A673 (cell line): Measurements from ENCODE around the gene AP3S2. TPM values are rescaled to one million over a fixed set of nuclear protein-coding genes. Genes with fewer than 3 reads are reported as not detected.

Source experiments
- BruUV-seq: library from RNA; stranded (reverse); fragments of 400-500 nt; replicated peaks from 2 replicates; lab custom pipeline; 2021; lab: Mats Ljungman, UMichigan
- CTCF ChIA-PET: fragments of 300-600 bp; sonication (Branson Sonifier 250); formaldehyde crosslinking; loops from one replicate; lab custom pipeline; 2022; ENCODE audit warnings: antibody characterized with exemption; lab: Charles Lee
- POLR2A ChIA-PET: fragments of 300-600 bp; sonication (Branson Sonifier 250); formaldehyde crosslinking; loops from one replicate; lab custom pipeline; 2022; ENCODE audit warnings: antibody characterized with exemption; ENCODE audit not compliant: low non-redundant PET; lab: Charles Lee
- DNase-seq: peaks from one replicate; pipeline ENCODE4 v3.0.0-alpha.2; 2015; ENCODE audit warnings: low spot score
- H3K27ac ChIP-seq: fragments of 200-600 bp; sonication (generic); 2 replicates; pipeline ENCODE4 v1.5.1; 2016; ENCODE audit warnings: mixed run types, low read depth, mild to moderate bottlenecking, mixed read lengths, antibody characterized with exemption, low read length; ENCODE audit not compliant: poor library complexity, severe bottlenecking
- H3K27me3 ChIP-seq: fragments of 200-600 bp; sonication (generic); replicated peaks from 2 replicates; pipeline ENCODE4 v1.6.1; 2017; ENCODE audit warnings: mixed run types, low read depth, mild to moderate bottlenecking, mixed read lengths, antibody characterized with exemption, low read length; ENCODE audit not compliant: insufficient read depth, poor library complexity
- H3K36me3 ChIP-seq: fragments of 200-600 bp; sonication (generic); 2 replicates; pipeline ENCODE4 v1.6.1; 2016; ENCODE audit warnings: mixed run types, mild to moderate bottlenecking, mixed read lengths, antibody characterized with exemption, low read length; ENCODE audit not compliant: insufficient read depth, poor library complexity, severe bottlenecking
- H3K4me1 ChIP-seq: fragments of 200-600 bp; sonication (generic); 2 replicates; pipeline ENCODE4 v1.6.1; 2017; ENCODE audit warnings: mixed run types, mild to moderate bottlenecking, mixed read lengths, antibody characterized with exemption, low read length; ENCODE audit not compliant: insufficient read depth, poor library complexity, severe bottlenecking
- H3K4me3 ChIP-seq: fragments of 200-600 bp; sonication (generic); 2 replicates; pipeline ENCODE4 v1.5.1; 2016; ENCODE audit warnings: low read depth, mixed run types, mild to moderate bottlenecking, mixed read lengths, low read length; ENCODE audit not compliant: poor library complexity, severe bottlenecking
- H3K9me3 ChIP-seq: fragments of 200-600 bp; sonication (generic); 2 replicates; pipeline ENCODE4 v1.6.1; 2016; ENCODE audit warnings: mixed run types, low read depth, mild to moderate bottlenecking, mixed read lengths, antibody characterized with exemption, low read length; ENCODE audit not compliant: poor library complexity, severe bottlenecking
- EZH2 ChIP-seq: fragments of 200-600 bp; sonication (generic); IDR thresholded peaks from 2 replicates; pipeline ENCODE4 v1.6.1; 2017; ENCODE audit warnings: borderline replicate concordance, low read depth, mild to moderate bottlenecking, mixed read lengths, antibody characterized with exemption, low read length; ENCODE audit not compliant: poor library complexity, severe bottlenecking
- intact Hi-C: fragments of 100-400 bp; cut with micrococcal nuclease; formaldehyde crosslinking; loops from one replicate; pipeline ENCODE4 v1.10.0; 2022; ENCODE audit not compliant: unreplicated experiment
- total RNA-seq: library from RNA; stranded (reverse); gene quantifications from 2 replicates; pipeline ENCODE4 v1.2.3, GENCODE V29; 2021
- TF ChIP-seq, protein P1 (sequence below): fragments of 300-800, 200-600 bp; sonication (generic); conservative IDR thresholded peaks from 2 replicates; pipeline ENCODE4 v1.5.1; 2017; ENCODE audit warnings: low read depth, mild to moderate bottlenecking, antibody characterized with exemption, low read length, moderate library complexity, mixed read lengths

AP3S2 gene
- total RNA-seq, 1 experiment from 2014 or later: 32.0 TPM

DNA sequence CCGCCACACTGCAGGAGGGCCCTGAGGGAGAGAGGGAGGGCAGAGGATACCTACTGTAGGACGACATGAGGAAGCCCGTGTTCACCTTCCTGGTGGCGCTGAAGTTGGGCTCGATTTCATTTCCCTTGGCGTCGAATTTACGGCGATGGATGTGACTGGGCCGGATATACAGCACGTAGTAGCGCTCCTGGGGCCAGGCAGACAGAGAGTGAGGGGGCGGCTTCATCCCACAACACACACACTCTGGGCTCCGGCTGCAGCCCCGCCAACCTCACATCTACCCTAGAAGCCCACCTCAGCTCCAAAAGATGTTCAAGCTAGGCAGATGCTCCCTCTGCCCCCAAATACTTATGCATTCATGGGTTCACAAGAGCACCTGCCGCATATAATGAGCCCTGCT lies 14.4 kb upstream of the AP3S2 start:
- CTCF ChIA-PET: no interaction called here
- POLR2A ChIA-PET: no interaction called here
- no peak for TF ChIP-seq EZH2
- TF ChIP-seq, protein P1, sequence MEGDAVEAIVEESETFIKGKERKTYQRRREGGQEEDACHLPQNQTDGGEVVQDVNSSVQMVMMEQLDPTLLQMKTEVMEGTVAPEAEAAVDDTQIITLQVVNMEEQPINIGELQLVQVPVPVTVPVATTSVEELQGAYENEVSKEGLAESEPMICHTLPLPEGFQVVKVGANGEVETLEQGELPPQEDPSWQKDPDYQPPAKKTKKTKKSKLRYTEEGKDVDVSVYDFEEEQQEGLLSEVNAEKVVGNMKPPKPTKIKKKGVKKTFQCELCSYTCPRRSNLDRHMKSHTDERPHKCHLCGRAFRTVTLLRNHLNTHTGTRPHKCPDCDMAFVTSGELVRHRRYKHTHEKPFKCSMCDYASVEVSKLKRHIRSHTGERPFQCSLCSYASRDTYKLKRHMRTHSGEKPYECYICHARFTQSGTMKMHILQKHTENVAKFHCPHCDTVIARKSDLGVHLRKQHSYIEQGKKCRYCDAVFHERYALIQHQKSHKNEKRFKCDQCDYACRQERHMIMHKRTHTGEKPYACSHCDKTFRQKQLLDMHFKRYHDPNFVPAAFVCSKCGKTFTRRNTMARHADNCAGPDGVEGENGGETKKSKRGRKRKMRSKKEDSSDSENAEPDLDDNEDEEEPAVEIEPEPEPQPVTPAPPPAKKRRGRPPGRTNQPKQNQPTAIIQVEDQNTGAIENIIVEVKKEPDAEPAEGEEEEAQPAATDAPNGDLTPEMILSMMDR: no peak
- BruUV-seq: no TSS peak
- H3K36me3 ChIP-seq: no peaks in the 10 kb centered on the region
- intact Hi-C loops: no loop called here
- H3K4me3 ChIP-seq: no peak overlapping the region
- no peaks in the 10 kb centered on the region for H3K9me3 ChIP-seq
- DNase-seq: no peak
- H3K4me1 ChIP-seq: peaks cover 4% of the 10 kb centered on the region
- H3K27ac ChIP-seq: no peak overlapping the region
- no peaks in the 10 kb centered on the region for H3K27me3 ChIP-seq

DNA sequence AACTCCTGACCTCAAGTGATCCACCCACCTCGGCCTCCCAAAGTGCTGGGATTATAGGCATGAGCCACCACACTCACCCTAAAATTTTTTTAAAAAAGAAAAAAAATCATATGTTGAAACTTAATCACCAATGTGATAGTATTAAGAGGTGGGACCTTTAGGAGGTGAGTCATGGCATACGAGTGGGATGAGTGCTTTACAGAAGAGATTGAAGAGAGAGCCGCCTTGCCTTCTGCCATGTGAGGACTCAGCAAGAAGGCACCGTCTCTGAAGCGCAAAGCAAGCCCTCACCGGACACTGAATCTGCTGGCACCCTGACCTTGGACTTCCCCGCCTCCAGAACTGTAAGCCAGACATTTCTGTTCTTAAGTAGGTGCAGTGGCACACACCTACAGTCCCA lies 13.5 kb upstream of the AP3S2 start:
- DNase-seq: no peak
- Histone ChIP-seq H3K36me3 (no peaks in the 10 kb centered on the region), H3K4me1 (no peaks in the 10 kb centered on the region), H3K27ac (no peak overlapping the region), H3K9me3 (no peaks in the 10 kb centered on the region), H3K4me3 (no peak overlapping the region), H3K27me3 (no peaks in the 10 kb centered on the region)
- POLR2A ChIA-PET: no interaction called here
- intact Hi-C loops: no loop called here
- BruUV-seq: no TSS peak
- no peak for TF ChIP-seq EZH2
- TF ChIP-seq, protein P1: no peak
- CTCF ChIA-PET: no interaction called here

- ChIA-PET POLR2A (interaction anchor here (0.6 kb wide), 1 partner anchor 342 kb away, joined by 3 read pairs; no protein-coding TSS in a partner anchor), CTCF (no interaction called here)
- Histone ChIP-seq H3K4me1 (no peaks in the 10 kb centered on the region), H3K27me3 (no peaks in the 10 kb centered on the region), H3K27ac (no peak overlapping the region), H3K4me3 (no peak overlapping the region), H3K36me3 (no peaks in the 10 kb centered on the region), H3K9me3 (no peaks in the 10 kb centered on the region)
- TF ChIP-seq, protein P1: no peak
- no peak for TF ChIP-seq EZH2
- no peak for DNase-seq
- intact Hi-C loops: no loop called here
- no TSS peak for BruUV-seq
Measured at GRCh38 chr15:89905846-89906378, 12.1 kb upstream of the AP3S2 start.
